GM19463 (cell line): Measurements from ENCODE around the gene MIAT.

Experiments used
- ATAC-seq: cut with Tn5 transposase; IDR thresholded peaks from one replicate; pipeline ENCODE4 v1.9.1; 2021; ENCODE audit warnings: mild to moderate bottlenecking, moderate library complexity; ENCODE audit not compliant: unreplicated experiment

The MIAT gene

GRCh38 chr22:26724414-26724813 is 67.0 kb downstream of the MIAT start:
- no peak for ATAC-seq

GRCh38 chr22:26725012-26725676 is 67.8 kb downstream of the MIAT start:
- ATAC-seq, result no peak
